ENCODE measurements around the gene TCP1.

GRCh38 chr6:159754959-159755914 lies 34.2 kb downstream of the TCP1 start:
- no peak for TF ChIP-seq CTCF (conservative IDR thresholded peaks at IDR 0.05; ENCODE audit: low read depth in 2 of 2)
- TF ChIP-seq ZNF331 (CRISPR knock-in tag; IDR thresholded peaks at IDR 0.05; ENCODE audit: low read depth), result no peak
- no peak for TF ChIP-seq REST (IDR thresholded peaks at IDR 0.05; ENCODE audit: unreplicated experiment)
- TF ChIP-seq EZH2phosphoT487 (IDR thresholded peaks at IDR 0.05; ENCODE audit: unreplicated experiment), result no peak
- no peak for TF ChIP-seq NANOG (IDR thresholded peaks at IDR 0.05; ENCODE audit: borderline replicate concordance)
- TF ChIP-seq EZH2 (IDR thresholded peaks at IDR 0.05; ENCODE audit: low read depth, unreplicated experiment), result no peak
- TF ChIP-seq POLR2AphosphoS5 (IDR thresholded peaks at IDR 0.05; ENCODE audit: low read depth), result no peak
- TF ChIP-seq CREB1 (CRISPR knock-in tag; IDR thresholded peaks at IDR 0.05; ENCODE audit: low read depth), result no peak
- no peak for TF ChIP-seq ZNF462 (CRISPR knock-in tag; IDR thresholded peaks at IDR 0.05)
- no peak for TF ChIP-seq JUNB (IDR thresholded peaks at IDR 0.05; ENCODE audit: unreplicated experiment)

Data from GM23338 (cell line).